SJSA1 (cell line): ENCODE results near the gene TEKT4. TPM values are rescaled to one million over a fixed set of nuclear protein-coding genes. Genes with fewer than 3 reads are reported as not detected.
"Not testable (repeated sequence)": the region's sequence is repeated elsewhere in the genome, so short reads cannot be mapped to it uniquely, and the experiment has no call there.

Experiments
- DNase-seq, 2 experiments: peaks; one replicate each; pipeline ENCODE4 v3.0.0-alpha.2; 2015 to 2020; ENCODE audit warnings: low spot score in 2 of 2, low read depth in 1 of 2
- H3K27ac ChIP-seq: fragments of 250-450 bp; sonication (Bioruptor Pico); 2 replicates; pipeline ENCODE4 v1.5.1; 2020; ENCODE audit warnings: mild to moderate bottlenecking, moderate library complexity
- H3K27me3 ChIP-seq: fragments of 250-450 bp; sonication (Bioruptor Pico); replicated peaks from 2 replicates; pipeline ENCODE4 v1.5.1; 2020; ENCODE audit warnings: mild to moderate bottlenecking, moderate library complexity
- H3K36me3 ChIP-seq: fragments of 250-450 bp; sonication (Bioruptor Pico); 2 replicates; pipeline ENCODE4 v1.5.1; 2020; ENCODE audit warnings: mild to moderate bottlenecking
- H3K4me1 ChIP-seq: fragments of 250-450 bp; sonication (Bioruptor Pico); replicated peaks from 2 replicates; pipeline ENCODE4 v1.6.1; 2021; ENCODE audit warnings: mild to moderate bottlenecking
- H3K4me3 ChIP-seq: fragments of 250-450 bp; sonication (Bioruptor Pico); 2 replicates; pipeline ENCODE4 v1.5.1; 2020; ENCODE audit warnings: mild to moderate bottlenecking
- H3K9me3 ChIP-seq: fragments of 250-450 bp; sonication (Bioruptor Pico); replicated peaks from 2 replicates; pipeline ENCODE4 v1.5.1; 2020; ENCODE audit warnings: mild to moderate bottlenecking
- total RNA-seq: library from RNA; depleted of rRNA; stranded (reverse); fragments of >200 nt; shearing (Covaris generic); gene quantifications from 2 replicates; pipeline ENCODE4 v1.2.3, GENCODE V29; 2014; rRNA removed

TEKT4 gene
- total RNA-seq, 1 experiment from 2014 or later = not detected

GRCh38 chr2:94895273-94895672 lies 24.0 kb downstream of the TEKT4 start:
- not testable (repeated sequence) for H3K36me3 ChIP-seq, H3K9me3 ChIP-seq, DNase-seq, H3K27ac ChIP-seq, H3K27me3 ChIP-seq, H3K4me3 ChIP-seq, H3K4me1 ChIP-seq

GRCh38 chr2:94906976-94907375 lies 35.7 kb downstream of the TEKT4 start:
- not testable (repeated sequence) for H3K4me1 ChIP-seq, H3K36me3 ChIP-seq, H3K27ac ChIP-seq, DNase-seq, H3K4me3 ChIP-seq, H3K9me3 ChIP-seq, H3K27me3 ChIP-seq

GRCh38 chr2:94923196-94923595 lies 52.0 kb downstream of the TEKT4 start:
- Histone ChIP-seq H3K27me3 (no peaks in the 10 kb centered on the region), H3K4me1 (no peaks in the 10 kb centered on the region), H3K36me3 (no peaks in the 10 kb centered on the region), H3K9me3 (no peaks in the 10 kb centered on the region), H3K4me3 (no peak overlapping the region), H3K27ac (no peak overlapping the region)
- DNase-seq = peak in 1 of 2 experiments; percentile 4

GRCh38 chr2:94924999-94925398 lies 53.8 kb downstream of the TEKT4 start:
- not testable (repeated sequence) for DNase-seq, H3K4me3 ChIP-seq, H3K4me1 ChIP-seq, H3K27me3 ChIP-seq, H3K27ac ChIP-seq, H3K36me3 ChIP-seq, H3K9me3 ChIP-seq

Other genes with a start within 250 kb of the TEKT4 start
- gene MAL, start 154.3 kb downstream of the TEKT4 start, total RNA-seq = not detected in 2 replicates